Activated CD4-positive, alpha-beta T cell treated with anti-CD3 and anti-CD28 coated beads, Interleukin-2, Interleukin-6, amounts not matched to agents 100 ng/mL and 50 ng/mL, durations not matched to agents 16 hours and 8 hours (primary cell): ENCODE results near the gene TARS2.

ENCODE experiments used
- DNase-seq: peaks from one replicate; pipeline ENCODE4 v3.0.0-alpha.2; 2020

The TARS2 gene

DNA sequence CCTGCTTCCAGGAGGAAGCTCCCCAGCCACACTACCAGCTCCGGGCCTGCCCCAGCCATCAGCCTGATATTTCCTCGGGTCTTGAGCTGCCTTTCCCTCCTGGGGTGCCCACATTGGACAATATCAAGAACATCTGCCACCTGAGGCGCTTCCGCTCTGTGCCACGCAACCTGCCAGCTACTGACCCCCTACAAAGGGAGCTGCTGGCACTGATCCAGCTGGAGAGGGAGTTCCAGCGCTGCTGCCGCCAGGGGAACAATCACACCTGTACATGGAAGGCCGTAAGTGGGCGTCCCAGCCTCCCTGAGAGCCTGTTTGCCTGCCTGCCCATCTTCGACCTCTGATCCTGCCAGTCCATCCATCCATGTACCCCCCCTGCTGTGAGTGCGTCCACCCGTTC lies 24.3 kb downstream of the TARS2 start:
- no peak for DNase-seq

DNA sequence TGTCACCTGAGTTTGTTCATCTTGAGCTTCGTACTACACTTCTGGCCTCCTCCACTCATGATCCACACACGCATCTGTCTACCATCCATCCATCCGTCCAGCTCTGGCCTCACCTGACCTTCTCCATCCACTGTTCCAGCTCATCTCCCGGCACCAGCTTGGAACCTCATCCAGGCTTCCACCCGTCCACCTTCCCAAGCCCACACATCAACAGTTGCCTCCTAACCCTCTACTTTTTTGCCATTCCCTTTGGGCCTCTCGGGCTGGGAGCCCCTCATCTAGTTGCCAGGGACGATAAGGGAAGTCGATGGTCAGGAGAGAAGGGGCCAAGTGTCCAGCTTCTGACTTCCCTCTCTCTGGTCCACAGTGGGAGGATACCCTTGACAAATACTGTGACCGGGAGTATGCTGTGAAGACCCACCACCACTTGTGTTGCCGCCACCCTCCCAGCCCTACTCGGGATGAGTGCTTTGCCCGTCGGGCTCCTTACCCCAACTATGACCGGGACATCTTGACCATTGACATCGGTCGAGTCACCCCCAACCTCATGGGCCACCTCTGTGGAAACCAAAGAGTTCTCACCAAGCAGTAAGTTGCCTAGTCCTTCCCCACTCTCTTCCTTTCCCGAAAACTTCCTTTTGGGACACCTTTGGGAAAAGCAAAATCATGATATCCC lies 24.9 kb downstream of the TARS2 start:
- DNase-seq = no peak

DNA sequence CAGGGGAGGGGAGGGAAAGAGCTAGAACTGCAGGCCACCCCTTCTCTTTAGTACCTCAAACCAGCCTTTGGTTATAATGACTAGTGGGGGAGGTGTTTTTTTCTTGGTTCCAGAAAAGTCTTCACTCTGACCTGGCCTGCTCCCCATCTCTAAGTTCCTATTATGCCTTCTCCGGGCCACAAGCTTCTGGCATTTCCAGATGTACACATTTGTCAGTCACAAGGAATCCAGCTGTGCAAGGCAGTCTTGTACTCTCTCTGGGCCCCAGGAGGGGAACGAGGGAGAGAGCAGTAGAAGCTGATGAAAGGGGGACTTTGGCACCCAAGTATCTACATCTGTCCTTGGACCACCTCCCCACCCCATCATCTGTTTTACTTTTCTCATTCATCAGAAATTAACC lies 25.6 kb downstream of the TARS2 start:
- no peak for DNase-seq

- DNase-seq = no peak
These were observed 26.2 kb downstream of the TARS2 start for GRCh38 chr1:150513351-150513791.

DNA sequence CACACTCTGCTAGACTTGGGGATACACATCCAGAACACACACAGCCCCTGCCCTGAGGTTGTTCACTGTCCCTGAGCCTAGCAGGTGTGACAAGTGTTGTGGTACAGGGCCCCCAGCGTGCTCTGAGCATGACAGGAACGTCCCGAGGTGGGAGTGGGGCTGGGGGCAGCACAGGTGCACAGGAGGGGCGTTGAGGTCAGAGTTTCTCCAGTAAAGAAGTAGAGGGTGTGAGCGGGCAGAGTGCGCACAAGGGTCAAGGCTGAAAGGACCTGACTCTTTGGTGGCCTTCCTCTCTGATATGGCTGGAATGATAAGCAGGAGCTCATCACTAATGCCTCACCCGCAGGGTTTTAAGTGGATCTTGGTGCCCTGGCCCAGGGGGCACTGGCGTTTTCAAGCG lies 27.0 kb downstream of the TARS2 start:
- DNase-seq = no peak

- DNase-seq = no peak
These were observed 27.7 kb downstream of the TARS2 start for GRCh38 chr1:150514913-150515327.

GRCh38 chr1:150515328-150516049 lies 28.3 kb downstream of the TARS2 start, which contains the start of gene FALEC:
TSS of gene FALEC (plus strand) at chr1:150515752.
- peak; percentile 97 for DNase-seq

DNA sequence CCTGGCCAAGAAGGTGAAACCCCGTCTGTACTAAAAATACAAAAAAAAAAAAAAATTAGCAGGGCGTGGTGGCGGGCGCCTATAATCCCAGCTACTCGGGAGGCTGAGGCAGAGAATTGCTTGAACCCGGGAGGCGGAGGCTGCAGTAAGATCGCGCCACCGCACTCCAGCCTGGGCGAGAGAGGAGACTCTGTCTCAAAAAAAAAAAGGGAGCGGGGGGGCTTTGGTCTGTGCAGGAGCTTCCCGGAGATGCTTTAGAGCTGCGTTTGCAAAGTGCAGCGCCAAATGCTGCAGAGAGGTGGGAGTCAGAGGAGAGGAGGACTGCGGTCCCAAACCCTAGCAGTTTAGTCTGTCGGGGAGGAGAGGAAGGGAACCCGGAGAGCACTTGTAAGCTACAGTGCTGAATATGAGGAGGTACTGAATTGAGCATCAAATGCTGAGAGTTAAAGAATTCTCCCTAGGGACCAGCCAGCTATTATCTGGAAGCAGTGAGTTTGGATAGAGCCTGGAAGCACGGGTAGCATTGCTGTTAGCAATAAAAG lies 28.9 kb downstream of the TARS2 start:
- DNase-seq = no peak

DNA sequence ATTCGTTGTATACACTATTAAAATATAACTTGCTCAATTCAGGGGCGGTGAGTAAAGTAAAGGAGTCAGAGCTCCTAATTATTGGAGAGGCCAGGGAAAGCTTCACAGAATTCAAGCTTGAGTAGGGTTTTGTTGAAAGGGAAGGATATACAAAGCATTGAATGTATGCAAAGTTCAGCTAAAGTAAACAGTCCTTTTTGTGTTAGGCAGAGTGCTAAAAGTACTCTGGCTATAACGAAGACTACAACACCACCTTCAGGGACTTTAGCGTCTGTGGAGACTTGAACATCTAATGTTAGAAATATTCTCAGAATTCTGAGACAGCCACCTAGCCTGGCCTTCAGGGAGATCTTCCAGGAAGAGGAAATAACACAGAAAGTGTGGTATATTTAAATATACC lies 29.4 kb downstream of the TARS2 start:
- no peak for DNase-seq

- DNase-seq = no peak
These were observed 34.2 kb downstream of the TARS2 start for GRCh38 chr1:150521196-150521968.

GRCh38 chr1:150525348-150525747 lies 38.1 kb downstream of the TARS2 start:
- DNase-seq = no peak

GRCh38 chr1:150528196-150528595 lies 41.0 kb downstream of the TARS2 start:
- DNase-seq = no peak

DNA sequence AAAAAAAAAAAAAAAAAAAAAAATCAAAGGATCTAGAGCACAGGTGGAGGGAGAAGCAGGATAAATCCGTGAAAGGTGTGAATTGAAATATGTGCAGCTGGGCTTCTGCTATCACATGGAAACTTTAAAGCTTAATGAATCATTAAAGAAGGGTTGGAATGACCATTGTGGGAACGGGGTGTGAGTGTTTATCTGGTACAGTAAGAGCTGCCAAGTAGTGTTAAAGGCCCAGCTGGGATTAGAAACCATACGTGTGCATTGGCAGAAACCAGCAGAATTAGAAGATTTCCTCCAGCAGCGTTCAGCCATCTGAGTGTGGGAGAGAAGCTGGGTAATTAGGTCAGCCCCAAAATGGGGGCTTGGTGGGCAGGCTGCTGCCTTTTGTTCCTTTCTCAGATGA lies 41.8 kb downstream of the TARS2 start:
- DNase-seq = no peak

DNA sequence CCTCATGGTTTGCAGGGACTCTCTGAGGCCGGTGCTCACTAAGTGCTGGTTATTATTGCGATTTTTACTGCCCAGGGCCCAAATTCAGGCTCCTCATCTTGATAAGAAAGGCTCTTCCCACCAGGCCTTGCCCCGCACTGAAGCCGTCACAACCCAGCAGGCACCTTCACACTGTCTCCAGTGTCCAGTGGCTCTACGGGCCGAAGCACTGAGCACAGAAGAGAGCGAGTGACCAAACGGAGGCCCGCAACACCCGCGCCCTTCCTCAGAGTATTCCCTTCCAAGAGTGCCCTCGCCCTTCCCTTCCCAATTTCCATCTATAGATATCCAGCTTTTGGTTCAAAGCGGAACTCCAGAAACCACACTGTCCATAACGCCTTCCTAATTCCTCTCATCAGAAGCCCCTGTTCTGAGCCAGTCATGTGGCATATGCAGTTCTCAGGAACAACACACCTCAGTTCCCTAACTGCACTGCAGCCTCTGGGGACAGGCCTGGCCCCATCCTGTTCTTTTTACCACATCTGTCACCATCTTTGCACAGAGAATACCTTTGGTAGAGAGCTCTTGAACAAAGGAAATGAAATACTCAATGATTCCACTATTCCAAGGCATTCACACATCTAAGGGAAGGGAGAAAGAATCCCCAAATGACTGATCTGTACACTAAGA lies 43.4 kb downstream of the TARS2 start:
- no peak for DNase-seq

- no peak for DNase-seq
These were observed 45.6 kb downstream of the TARS2 start for GRCh38 chr1:150532860-150533259.

DNA sequence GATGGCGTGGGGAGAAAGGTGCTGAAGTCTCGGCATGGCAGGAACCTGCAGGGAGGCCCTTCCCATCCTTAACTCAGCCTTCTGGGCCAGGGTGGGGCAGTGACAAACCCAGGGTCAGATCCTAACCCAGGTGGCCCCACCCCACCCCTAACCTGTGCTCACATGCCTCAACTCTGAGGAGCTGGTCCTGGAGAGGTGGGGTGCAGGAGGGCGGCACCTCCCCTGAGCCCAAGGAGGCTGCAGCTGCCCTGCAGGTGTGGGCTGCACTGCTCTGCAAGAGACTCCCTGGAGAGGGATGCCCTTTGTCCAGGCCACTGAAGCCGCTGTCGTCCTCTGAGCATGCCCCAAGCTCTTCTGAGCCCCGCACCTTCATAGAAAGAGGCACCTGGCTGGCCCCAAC lies 46.8 kb downstream of the TARS2 start:
- DNase-seq = no peak

DNA sequence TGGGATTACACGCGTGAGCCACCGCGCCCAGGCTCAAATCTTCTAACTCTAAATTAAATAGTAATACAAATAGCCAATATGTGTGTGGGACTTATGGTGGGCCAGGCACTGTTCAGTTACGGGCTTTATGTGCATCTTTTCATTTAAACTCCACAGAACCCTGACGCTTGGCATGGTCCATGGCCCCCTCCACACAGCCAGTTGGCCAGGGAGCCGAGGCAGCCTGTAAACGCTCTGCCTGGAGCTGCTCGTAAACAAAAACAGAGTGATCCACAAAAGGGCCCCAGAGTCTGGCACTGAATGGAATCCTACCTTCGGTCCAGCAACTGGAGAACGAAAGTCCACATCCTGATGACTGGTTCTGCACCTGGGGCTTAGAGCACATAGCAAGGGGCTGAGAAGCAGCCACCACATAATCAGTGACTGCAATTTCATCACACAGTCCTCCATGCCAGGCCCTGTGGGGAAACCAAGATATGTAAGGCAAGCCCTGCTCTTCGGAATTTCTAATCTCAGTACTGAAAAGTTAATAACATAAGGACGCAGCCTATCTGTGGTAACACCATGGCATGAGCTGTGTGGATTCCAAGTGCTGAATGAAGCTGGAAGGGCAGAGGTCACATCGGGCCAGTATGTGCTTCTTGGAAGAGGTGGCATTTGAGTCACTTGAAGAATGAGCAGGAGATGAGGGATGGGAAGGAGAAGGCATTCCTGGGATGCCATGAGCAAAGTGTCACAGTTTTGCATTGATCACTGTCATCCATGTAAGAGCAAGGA lies 48.5 kb downstream of the TARS2 start:
- DNase-seq = no peak

DNA sequence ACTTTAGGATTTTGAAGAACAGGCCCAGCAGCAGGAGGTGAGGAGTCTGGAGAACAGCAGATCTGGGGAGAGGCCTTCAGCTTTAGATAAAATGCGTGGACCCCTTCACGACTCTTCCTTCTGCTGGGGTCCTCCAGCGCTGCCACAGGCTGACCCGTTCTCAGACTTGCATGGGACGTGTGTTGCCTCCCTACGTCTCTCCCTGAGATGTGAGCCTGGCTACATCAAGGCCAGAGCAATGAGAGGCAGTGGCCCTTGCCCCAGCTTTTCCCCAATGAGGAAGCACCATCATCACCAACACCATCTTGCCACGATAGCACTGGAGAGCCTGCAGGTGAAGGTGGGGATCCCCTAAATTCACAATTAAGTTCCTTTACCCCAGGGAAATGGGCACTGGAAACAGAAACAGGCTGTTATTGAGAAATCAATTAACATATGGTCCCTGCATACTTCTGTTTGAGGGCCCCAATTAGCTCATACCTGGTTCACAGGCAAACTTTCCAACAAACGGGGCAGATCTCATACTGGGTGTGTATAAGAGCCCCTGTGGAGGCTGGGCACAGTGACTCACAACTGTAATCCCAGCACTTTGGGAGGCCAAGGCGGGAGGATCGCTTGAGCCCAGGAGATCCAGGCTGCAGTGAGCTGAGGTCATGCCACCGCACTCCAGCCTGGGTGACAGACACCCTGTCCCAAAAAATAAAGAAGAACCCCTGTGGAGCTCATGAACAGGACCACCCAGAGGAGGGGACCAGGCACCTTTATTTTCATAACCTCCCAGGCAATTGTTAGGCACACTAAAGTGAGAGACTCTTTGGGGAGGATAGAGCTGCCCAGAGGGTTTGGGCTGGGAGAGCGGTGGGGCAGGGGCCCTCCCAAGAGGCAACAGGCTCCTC lies 49.9 kb downstream of the TARS2 start:
- DNase-seq = no peak

GRCh38 chr1:150537732-150538684 lies 50.8 kb downstream of the TARS2 start:
- DNase-seq = no peak
